Frontal cortex (tissue), 4 donors: ENCODE data around the gene PIK3R3. TPM values are rescaled to one million over a fixed set of nuclear protein-coding genes. Genes with fewer than 3 reads are reported as not detected.

Experiments used
- DNase-seq, 2 donors: peaks; one replicate each; pipeline ENCODE4 v3.0.0; 2012; ENCODE audit warnings: low spot score in 2 of 2
- FAIRE-seq: peaks from 2 replicates; lab custom pipeline; 2012; peaks lifted over from hg19 to GRCh38; lab: Jason Lieb, UNC
- total RNA-seq: library from RNA; depleted of rRNA; stranded (reverse); fragments of >200 nt; gene quantifications from one replicate; pipeline ENCODE4 v1.2.3, GENCODE V29; 2014
- donor health status: control.
- donor health status: control.
- donor health status: control.

Gene PIK3R3
- total RNA-seq, 1 donor from 2014 or later, result 33.4 TPM

- FAIRE-seq (no peak), DNase-seq (no peak)
Measured at GRCh38 chr1:46158312-46159281, 26.2 kb upstream of the PIK3R3 start.

DNA sequence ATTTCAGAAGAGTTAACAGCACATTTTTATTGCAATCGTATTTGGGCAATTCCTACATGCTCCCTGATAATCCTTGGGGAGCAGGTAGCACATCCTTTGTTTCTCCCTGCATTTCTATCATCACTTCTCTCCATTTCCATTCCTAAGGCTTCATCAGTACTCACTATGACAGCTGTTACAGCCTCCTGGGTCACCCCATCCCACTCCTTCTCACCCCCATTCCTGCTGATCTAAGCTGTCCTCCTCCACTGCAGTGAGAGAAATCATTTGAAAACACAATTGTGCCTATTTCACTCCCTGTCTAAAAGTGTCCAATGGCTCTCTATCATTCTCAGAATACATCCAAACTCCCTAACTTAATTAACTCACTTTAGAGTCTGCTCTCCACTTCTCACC is 25.5 kb upstream of the PIK3R3 start:
- no peak for FAIRE-seq
- no peak for DNase-seq

GRCh38 chr1:46153732-46154131 is 21.3 kb upstream of the PIK3R3 start:
- FAIRE-seq (no peak), DNase-seq (no peak)

- FAIRE-seq (no peak), DNase-seq (no peak)
Measured at GRCh38 chr1:46153228-46153627, 20.8 kb upstream of the PIK3R3 start.

- DNase-seq, result no peak
- no peak for FAIRE-seq
Measured at GRCh38 chr1:46152016-46152415, 19.6 kb upstream of the PIK3R3 start.

- FAIRE-seq (no peak), DNase-seq (no peak)
Measured at GRCh38 chr1:46150085-46150484, 17.7 kb upstream of the PIK3R3 start.

- FAIRE-seq (no peak), DNase-seq (no peak)
Measured at GRCh38 chr1:46148318-46148717, 15.9 kb upstream of the PIK3R3 start.

DNA sequence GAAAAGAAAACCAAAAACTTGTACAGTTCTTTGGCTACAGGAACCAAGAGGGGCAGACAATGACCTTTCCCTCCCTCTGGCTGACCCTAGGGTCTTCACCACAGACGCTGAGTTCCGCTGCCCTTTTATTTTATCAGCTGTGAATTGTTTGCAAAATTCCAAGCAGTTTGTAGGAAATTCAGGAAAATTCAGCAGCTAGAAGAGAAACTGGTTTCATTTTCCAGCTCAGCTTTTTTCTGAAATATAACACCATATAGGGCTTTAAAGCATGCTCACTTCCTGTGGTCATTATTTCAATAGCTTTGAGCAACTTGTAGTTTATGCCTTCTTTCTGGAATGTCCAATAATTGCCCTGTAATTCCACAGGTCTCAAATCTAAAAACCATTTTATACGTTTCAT is 5.5 kb upstream of the PIK3R3 start:
- DNase-seq (no peak), FAIRE-seq (no peak)

DNA sequence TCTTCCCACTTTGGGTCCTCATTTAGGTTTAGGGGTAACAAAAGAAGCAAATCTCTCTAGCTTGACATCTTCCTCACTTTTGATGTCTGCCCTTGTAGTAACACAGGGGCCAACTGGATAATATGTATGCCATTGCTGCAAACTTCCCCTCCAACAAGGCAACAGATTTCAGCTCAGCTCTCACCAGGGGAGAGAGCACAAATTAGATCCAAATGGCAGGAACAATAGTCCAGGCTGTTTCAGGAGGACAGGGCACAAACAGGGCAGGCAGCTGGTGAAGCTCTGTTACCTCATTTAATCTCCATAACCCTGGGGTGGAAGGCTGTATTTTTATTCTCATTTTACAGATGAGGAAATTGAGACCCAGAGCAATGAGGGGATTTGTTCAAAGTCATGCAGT is 4.3 kb upstream of the PIK3R3 start:
- FAIRE-seq, result no peak
- no peak for DNase-seq

DNA sequence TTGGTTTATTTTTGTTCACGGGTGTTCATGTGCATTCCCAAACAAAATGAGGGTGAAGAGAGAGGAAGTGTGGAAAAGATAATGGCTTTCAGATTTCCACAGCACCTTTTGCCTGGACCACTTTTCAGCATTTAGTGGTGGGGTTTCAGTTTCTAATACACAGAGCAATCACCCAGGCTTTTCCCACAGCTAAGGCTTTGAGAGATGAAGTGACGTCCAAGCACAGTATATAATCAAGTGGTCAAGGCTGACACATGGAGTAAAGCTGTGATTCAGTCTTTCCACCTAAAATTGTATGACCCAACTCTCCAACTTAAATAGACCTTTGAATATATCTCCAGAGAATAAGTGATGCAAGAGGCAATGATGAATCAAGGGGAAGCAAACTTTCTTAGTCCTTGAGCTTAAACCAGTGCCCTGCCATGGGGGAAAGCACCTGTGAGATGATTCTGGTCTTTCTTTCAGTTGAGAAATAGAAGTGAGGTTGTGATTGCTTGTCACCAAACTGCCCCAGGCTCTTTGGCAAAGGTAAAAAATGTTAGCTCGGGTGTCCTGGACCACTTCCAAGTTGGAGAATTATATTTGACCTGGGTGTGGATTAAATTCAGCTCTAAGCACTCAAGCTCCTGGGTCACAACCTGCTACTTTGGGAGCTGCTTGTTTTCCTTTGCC is 2.4 kb upstream of the PIK3R3 start:
- no peak for DNase-seq
- FAIRE-seq, result no peak

DNA sequence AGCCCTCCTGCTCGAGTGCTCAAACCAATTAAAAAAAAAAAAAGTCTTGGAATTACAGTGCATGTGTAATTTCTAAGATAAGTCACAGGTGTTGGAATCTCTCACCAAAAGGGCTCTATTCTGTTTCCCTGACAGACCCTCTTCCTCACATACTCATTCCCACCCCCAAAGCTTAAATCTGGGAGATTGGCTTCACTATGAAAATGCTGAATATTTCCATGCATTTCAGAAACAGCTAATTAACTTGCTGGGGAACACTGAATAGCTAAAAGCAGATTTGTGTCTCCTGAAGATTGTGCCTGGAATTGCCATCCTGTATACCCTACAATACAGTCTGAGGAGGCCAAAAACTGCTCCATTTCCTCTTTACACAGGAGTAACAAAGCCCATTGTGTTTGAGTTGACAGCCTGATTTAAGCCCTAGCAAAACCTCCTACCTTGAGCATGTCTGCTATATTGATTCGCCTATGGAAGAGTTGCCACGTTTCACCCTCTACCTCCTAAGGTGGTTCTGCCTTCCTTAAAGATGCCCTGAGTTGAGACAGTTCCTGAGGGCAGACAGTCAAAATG is 1.4 kb upstream of the PIK3R3 start:
- DNase-seq (no peak), FAIRE-seq (no peak)

GRCh38 chr1:46133181-46133658 is 791 bp upstream of the PIK3R3 start:
- FAIRE-seq (no peak), DNase-seq (no peak)

DNA sequence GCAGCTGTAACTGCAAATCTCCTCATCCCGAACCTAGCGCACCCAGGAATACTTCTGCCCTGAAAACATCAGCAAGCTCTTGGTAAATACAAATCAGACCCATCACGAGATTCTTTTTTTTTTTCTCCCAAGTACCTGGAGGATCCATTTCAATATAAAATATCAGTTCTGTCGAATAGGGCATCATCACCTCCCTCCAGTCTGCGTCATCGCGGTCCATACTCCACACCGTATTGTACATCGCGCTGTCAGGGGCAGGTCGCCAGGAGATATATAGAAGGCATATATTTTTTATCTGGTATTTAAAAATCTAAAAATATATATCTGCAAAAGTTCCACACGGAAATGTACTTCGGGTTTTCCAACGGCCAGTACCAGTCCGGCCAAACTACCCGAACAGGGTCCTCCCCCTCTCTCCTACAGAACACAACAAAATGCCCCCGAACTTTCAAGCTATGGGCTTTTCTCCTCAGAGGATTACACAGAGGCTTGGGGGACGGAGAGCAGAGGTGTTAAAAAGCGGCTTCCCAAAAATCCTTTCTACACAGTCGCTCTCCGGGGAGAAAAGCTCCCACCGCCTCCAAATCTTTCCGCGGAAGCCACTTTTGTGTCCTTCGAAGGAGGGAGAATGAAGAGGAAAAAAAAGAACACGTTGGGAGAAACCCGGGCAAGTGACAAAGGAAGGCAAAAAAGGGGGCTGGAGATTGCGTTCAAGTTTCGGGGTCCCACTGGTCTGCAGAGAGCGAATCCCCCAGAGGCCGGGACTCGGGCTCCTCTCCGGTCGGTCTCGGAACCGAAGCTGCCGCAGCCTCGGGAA is 509 bp downstream of the PIK3R3 start:
- DNase-seq, result no peak
- FAIRE-seq, result no peak

GRCh38 chr1:46131093-46131492 is 1.3 kb downstream of the PIK3R3 start:
- DNase-seq (no peak), FAIRE-seq (no peak)

DNA sequence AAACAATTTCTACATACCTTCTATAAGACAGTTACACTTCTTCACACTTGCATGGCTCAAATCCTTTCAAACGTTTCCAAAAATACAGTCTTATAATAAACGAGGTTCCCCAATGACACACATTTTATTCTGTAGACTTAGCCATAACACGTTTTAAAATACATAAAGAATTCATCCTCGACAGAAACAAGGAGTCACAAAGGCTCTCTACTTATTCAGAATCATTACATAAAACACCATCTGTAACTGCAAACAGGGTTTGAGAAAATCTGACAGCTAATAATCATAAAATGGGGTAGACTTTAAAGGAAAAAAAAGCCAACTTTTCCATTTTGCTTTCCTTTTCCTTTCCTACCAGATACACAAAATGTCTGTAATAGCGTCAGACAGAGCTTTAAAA is 1.8 kb downstream of the PIK3R3 start:
- FAIRE-seq (no peak), DNase-seq (no peak)

GRCh38 chr1:46130121-46130520 is 2.3 kb downstream of the PIK3R3 start:
- FAIRE-seq, result no peak
- DNase-seq, result no peak

GRCh38 chr1:46128344-46128743 is 4.1 kb downstream of the PIK3R3 start:
- DNase-seq (no peak), FAIRE-seq (no peak)

- DNase-seq (no peak), FAIRE-seq (no peak)
Measured at GRCh38 chr1:46118856-46119255, 13.6 kb downstream of the PIK3R3 start.

DNA sequence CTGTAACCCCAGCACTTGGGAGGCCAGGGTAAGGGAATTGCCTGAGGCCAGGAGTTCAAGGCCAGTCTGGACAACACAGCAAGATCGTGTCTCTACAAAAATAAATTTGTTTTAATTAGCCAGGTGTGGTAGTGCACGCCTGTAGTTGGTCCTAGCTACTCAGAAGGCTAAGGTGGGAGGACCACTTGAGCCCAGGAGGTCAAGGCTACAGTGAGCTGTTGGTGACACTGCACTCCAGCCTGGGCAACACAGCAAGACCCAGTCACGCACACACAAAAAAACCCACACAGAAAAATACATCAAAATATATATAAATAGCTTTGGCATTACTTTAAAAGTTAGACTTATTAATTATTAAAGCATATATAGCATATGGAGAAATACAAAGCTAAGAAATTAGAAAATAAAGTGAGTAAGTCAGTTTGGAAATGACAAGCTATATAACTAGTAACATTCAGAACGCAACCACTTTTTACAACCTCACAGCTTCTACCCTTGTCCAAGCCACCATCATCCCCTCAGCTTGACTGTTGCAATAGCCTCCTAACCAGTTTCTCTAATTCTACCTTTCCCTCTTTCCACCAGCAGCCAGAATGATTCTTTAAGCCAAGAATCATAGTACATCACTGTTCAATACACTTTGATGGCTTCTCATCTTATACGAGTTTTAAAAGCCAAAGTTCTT is 14.5 kb downstream of the PIK3R3 start:
- DNase-seq, result no peak
- FAIRE-seq, result no peak
